GM21717 (cell line): ENCODE results near the gene PDE8A.
"Not testable (repeated sequence)": the region's sequence is repeated elsewhere in the genome, so short reads cannot be mapped to it uniquely, and the experiment has no call there.

Experiments used
- ATAC-seq: cut with Tn5 transposase; IDR thresholded peaks from one replicate; pipeline ENCODE4 v1.9.1; 2021; ENCODE audit warnings: mild to moderate bottlenecking, moderate library complexity; ENCODE audit not compliant: unreplicated experiment

PDE8A gene

GRCh38 chr15:85009435-85009834 is 27.8 kb downstream of the PDE8A start:
- ATAC-seq, result no peak

- ATAC-seq, result no peak
Measured at GRCh38 chr15:85010071-85010385, 28.4 kb downstream of the PDE8A start.

GRCh38 chr15:85010386-85011159 is 28.9 kb downstream of the PDE8A start:
- no peak for ATAC-seq

GRCh38 chr15:85011160-85011571 is 29.5 kb downstream of the PDE8A start:
- ATAC-seq, result no peak

GRCh38 chr15:85011724-85012123 is 30.1 kb downstream of the PDE8A start:
- ATAC-seq, result not testable (repeated sequence)

- ATAC-seq, result no peak
Measured at GRCh38 chr15:85013785-85014184, 32.1 kb downstream of the PDE8A start.

- ATAC-seq, result no peak
Measured at GRCh38 chr15:85014932-85015331, 33.3 kb downstream of the PDE8A start.

- no peak for ATAC-seq
Measured at GRCh38 chr15:85016275-85016674, 34.6 kb downstream of the PDE8A start.

- no peak for ATAC-seq
Measured at GRCh38 chr15:85019815-85020590, 38.3 kb downstream of the PDE8A start.

- no peak for ATAC-seq
Measured at GRCh38 chr15:85021409-85021808, 39.8 kb downstream of the PDE8A start.

GRCh38 chr15:85022860-85023403 is 41.3 kb downstream of the PDE8A start:
- no peak for ATAC-seq

GRCh38 chr15:85024003-85024402 is 42.3 kb downstream of the PDE8A start:
- ATAC-seq, result no peak

GRCh38 chr15:85024509-85025336 is 43.1 kb downstream of the PDE8A start:
- ATAC-seq, result no peak

GRCh38 chr15:85025516-85026251 is 44.0 kb downstream of the PDE8A start:
- no peak for ATAC-seq

- ATAC-seq, result no peak
Measured at GRCh38 chr15:85026304-85027032, 44.8 kb downstream of the PDE8A start.

- no peak for ATAC-seq
Measured at GRCh38 chr15:85027033-85027380, 45.4 kb downstream of the PDE8A start.

- ATAC-seq, result no peak
Measured at GRCh38 chr15:85027421-85027820, 45.8 kb downstream of the PDE8A start.

GRCh38 chr15:85028416-85028815 is 46.8 kb downstream of the PDE8A start:
- no peak for ATAC-seq

- no peak for ATAC-seq
Measured at GRCh38 chr15:85029221-85029620, 47.6 kb downstream of the PDE8A start.
